Thyroid gland (tissue), 4 donors: ENCODE data around the gene KBTBD2. TPM values are rescaled to one million over a fixed set of nuclear protein-coding genes. Genes with fewer than 3 reads are reported as not detected.

Experiments used
- DNase-seq, 2 donors: peaks; one replicate each; pipeline ENCODE4 v3.0.0-alpha.2; 2019
- H3K27ac ChIP-seq, 3 donors: fragments of 200-600 bp; sonication (generic); 1 replicate in 2 of 3; 2 replicates in 1 of 3; pipeline ENCODE4 v1.5.1; 2016 to 2019; ENCODE audit warnings: mild to moderate bottlenecking in 1 of 3, moderate library complexity in 1 of 3
- H3K27me3 ChIP-seq: fragments of 200-600 bp; sonication (generic); one replicate; pipeline ENCODE4 v1.5.1; 2019
- H3K36me3 ChIP-seq, 2 donors: fragments of 200-600 bp; sonication (generic); one replicate each; pipeline ENCODE4 v1.5.1; 2016 to 2019
- H3K4me1 ChIP-seq, 2 donors: fragments of 200-600 bp; sonication (generic); one replicate each; pipeline ENCODE4 v1.5.1; 2017 to 2019
- H3K4me3 ChIP-seq, 3 donors: fragments of 200-600 bp; sonication (generic); replicated peaks in 1 of 3; 1 replicate in 2 of 3; 2 replicates in 1 of 3; pipeline ENCODE4 v1.5.1; 2016; ENCODE audit warnings: mild to moderate bottlenecking in 1 of 3
- H3K9me3 ChIP-seq: fragments of 200-600 bp; sonication (generic); one replicate; pipeline ENCODE4 v1.5.1; 2017
- CTCF ChIP-seq, 6 experiments: fragments of 200-600 bp in 3 of 6; fragments of 450-650 bp in 3 of 6; sonication (generic) in 3 of 6; IDR thresholded peaks; one replicate each; pipeline ENCODE4 v1.5.1; 2016 to 2019; ENCODE audit warnings: antibody characterized with exemption in 6 of 6, mild to moderate bottlenecking in 2 of 6, inconsistent platforms in 1 of 6, moderate library complexity in 1 of 6
- POLR2A ChIP-seq, 2 donors: fragments of 450-650 bp; IDR thresholded peaks; one replicate each; pipeline ENCODE4 v1.6.1; 2017; ENCODE audit warnings: antibody characterized with exemption in 2 of 2, mild to moderate bottlenecking in 2 of 2, moderate library complexity in 1 of 2
- WGBS, 2 donors: methylation state at CpG; one replicate each; pipeline ENCODE4 v1.1.5; 2017; 5-methylcytosine and 5-hydroxymethylcytosine counted together
- intact Hi-C: fragments of 100-400 bp; cut with DNase I; formaldehyde crosslinking; loops from one replicate; pipeline ENCODE4 v1.15.1; 2023
- total RNA-seq, 4 donors: library from RNA; depleted of rRNA; stranded (reverse); fragments of >200 nt; gene quantifications; one replicate each; pipeline ENCODE4 v1.2.3, GENCODE V29; 2016

KBTBD2 gene
- total RNA-seq, 4 donors from 2014 or later: 35.1 to 49.8 (median 42.5) TPM

DNA sequence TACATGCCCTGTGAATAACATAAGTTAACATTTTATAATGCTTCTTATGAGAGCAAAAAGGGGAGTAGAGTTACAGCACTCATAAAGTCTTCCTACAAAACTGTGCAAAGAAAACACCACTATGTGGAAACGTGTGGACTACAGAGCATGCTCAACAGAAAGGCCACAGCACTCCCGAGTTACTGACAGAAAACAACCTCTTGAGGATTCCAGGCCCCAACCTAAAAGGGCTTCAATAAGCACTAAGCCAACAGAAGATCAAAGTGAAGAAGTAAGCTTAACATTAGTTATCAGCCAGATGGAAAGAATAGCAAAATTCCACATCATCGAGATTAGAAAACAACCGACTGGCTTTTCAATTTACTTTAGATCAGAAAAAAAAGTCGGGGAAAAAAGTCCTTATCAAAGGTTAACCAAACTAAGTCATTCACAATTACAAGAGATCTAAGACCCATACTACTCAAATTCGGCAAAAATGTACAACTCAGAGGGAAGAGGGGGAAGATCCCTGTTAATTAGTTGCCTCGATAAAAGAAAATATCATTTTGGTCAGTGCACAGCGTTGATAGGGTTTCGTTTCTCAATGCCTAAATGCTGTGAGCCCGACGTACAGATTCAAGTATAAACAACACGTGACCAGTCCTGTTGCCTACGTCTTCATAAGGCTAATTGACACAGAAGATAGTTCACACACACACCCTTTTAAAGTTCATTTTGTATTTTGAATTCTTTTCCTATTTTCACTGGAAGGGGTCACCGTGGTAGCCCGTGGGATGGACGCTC lies 1.4 kb downstream of the KBTBD2 start:
- H3K4me1 ChIP-seq: peaks cover 24 to 48% of the 10 kb centered on the region in 2 donors
- TF ChIP-seq POLR2A (IDR thresholded peaks at IDR 0.05) (peak in 1 of 2 donors; percentile 46), CTCF (IDR thresholded peaks at IDR 0.05) (no peak)
- peak overlapping the region; percentile 28 to 92 (median 73) for H3K4me3 ChIP-seq
- no peaks in the 10 kb centered on the region for H3K36me3 ChIP-seq
- intact Hi-C loops: no loop called here
- H3K27ac ChIP-seq: peak overlapping the region; percentile 84 to 100 (median 95)
- peak; percentile 49 to 52 for DNase-seq
- H3K9me3 ChIP-seq: no peaks in the 10 kb centered on the region
- whole genome bisulfite sequencing, 2 donors: 0 to 1% methylated on average over 16 of the region's 16 CpGs
- no peaks in the 10 kb centered on the region for H3K27me3 ChIP-seq

DNA sequence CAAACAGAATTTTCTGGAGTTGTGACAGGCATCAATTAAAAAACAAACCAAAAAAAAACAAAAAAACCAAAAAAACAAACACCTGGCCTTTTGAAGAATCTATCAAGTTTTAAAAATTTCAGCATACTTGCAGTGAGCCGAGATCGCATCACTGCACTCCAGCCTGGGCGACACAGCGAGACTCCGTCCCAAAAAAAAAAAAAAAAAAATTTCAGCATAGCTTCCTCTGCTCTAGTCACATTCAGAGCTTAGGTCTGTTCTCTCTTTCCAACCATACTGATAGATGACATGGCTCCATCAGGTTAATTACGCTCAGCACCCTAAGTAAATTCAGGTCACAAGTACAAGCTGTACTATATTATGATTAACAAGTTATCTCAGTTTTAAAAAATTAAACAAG lies 3.1 kb downstream of the KBTBD2 start:
- Histone ChIP-seq H3K4me3 (no peak overlapping the region), H3K27ac (peak overlapping the region in 2 of 3 donors; percentile 95 to 100), H3K36me3 (no peaks in the 10 kb centered on the region), H3K9me3 (no peaks in the 10 kb centered on the region), H3K4me1 (peaks cover 24 to 49% of the 10 kb centered on the region in 2 donors), H3K27me3 (no peaks in the 10 kb centered on the region)
- intact Hi-C loops: loop anchor here (10.0 kb wide), 1 partner anchor 216 kb away; the partner anchor contains the start of gene RP9
- no peak for DNase-seq
- WGBS, 2 donors: 84 to 89% methylated on average over 6 of the region's 6 CpGs
- TF ChIP-seq POLR2A (IDR thresholded peaks at IDR 0.05): no peak
- no peak for TF ChIP-seq CTCF (IDR thresholded peaks at IDR 0.05)

DNA sequence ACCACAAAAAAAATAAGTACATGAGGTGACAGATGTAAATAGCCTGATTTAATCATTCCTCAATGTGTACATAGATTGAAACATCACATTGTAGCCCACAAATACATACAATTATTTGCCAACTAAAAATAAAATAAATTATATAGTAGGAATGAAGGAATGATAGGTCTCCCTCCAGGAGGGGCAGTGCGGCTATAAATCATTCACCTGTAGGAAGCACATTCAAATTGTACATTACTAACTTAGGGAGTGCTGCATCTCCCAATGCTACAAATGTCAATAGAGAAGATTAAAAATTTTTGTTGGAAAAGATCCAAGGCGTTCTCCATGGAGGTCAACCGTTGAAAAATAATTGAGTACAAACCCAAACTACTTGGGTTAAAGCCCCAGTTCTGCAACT lies 4.2 kb downstream of the KBTBD2 start:
- no peak overlapping the region for H3K27ac ChIP-seq
- H3K4me1 ChIP-seq: peaks cover 19 to 46% of the 10 kb centered on the region in 2 donors
- TF ChIP-seq CTCF (IDR thresholded peaks at IDR 0.05) (no peak), POLR2A (IDR thresholded peaks at IDR 0.05) (no peak)
- H3K27me3 ChIP-seq: no peaks in the 10 kb centered on the region
- H3K36me3 ChIP-seq: no peaks in the 10 kb centered on the region
- intact Hi-C loops: loop anchor here (10.0 kb wide), 1 partner anchor 217 kb away; the partner anchor contains the start of gene RP9
- no peaks in the 10 kb centered on the region for H3K9me3 ChIP-seq
- WGBS, 2 donors: 61 to 70% methylated on average over 3 of the region's 3 CpGs
- no peak for DNase-seq
- no peak overlapping the region for H3K4me3 ChIP-seq

GRCh38 chr7:32881074-32881982 lies 10.2 kb downstream of the KBTBD2 start:
- intact Hi-C loops: loop anchor here (10.0 kb wide), 1 partner anchor 223 kb away; the partner anchor contains the start of gene RP9
- DNase-seq: no peak
- 78% methylated on average over 2 of the region's 2 CpGs for WGBS, 2 donors
- Histone ChIP-seq H3K9me3 (no peaks in the 10 kb centered on the region), H3K27me3 (no peaks in the 10 kb centered on the region), H3K4me1 (peaks cover 21 to 38% of the 10 kb centered on the region in 2 donors), H3K27ac (no peak overlapping the region), H3K36me3 (no peaks in the 10 kb centered on the region), H3K4me3 (no peak overlapping the region)
- no peak for TF ChIP-seq POLR2A (IDR thresholded peaks at IDR 0.05)
- TF ChIP-seq CTCF (IDR thresholded peaks at IDR 0.05): no peak
